DLD1 (cell line): ENCODE data around the gene AHNAK.
"Not testable (repeated sequence)": the region's sequence is repeated elsewhere in the genome, so short reads cannot be mapped to it uniquely, and the experiment has no call there.

Experiments used
- in situ Hi-C: cut with HindIII; loops from 2 replicates; pipeline ENCODE4 v1.10.0; 2017; ENCODE audit warnings: low sequenced_read_pairs

The AHNAK gene

GRCh38 chr11:62500650-62501030 is 46.0 kb downstream of the AHNAK start:
- in situ Hi-C loops, result no loop called here

DNA sequence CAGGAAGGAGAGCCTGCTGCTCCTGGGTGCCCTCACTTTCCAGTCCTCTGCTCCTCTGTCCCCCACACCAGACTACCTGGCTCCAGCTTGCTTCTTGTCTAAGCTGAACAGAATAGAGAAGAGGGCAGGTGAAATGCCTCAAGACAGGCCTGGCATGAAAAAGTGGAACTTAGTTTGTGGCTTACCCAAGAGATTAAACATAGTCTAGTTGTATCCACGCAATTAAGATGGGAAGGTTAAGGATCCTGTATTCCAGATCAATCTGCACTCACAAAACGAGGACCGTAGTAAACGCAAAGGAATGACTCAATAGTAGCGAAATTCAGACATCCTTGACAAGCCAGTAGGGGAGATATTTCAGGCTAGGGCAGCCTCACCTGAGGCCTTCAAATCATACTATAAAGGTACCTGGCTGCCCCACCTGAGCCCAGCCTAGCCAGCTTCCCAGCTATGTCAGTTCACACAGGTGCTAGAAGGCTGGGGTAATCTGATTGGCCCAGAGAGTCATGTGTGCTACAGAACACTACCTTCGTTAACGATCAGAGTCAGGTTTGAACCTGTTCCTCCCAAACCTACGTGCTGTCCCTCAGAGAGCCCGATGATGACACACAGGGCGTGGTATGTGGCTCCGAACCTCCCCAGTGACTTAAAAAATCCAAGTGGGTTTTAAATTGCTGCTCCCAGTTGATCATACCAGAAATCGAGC is 46.5 kb downstream of the AHNAK start:
- in situ Hi-C loops, result no loop called here

DNA sequence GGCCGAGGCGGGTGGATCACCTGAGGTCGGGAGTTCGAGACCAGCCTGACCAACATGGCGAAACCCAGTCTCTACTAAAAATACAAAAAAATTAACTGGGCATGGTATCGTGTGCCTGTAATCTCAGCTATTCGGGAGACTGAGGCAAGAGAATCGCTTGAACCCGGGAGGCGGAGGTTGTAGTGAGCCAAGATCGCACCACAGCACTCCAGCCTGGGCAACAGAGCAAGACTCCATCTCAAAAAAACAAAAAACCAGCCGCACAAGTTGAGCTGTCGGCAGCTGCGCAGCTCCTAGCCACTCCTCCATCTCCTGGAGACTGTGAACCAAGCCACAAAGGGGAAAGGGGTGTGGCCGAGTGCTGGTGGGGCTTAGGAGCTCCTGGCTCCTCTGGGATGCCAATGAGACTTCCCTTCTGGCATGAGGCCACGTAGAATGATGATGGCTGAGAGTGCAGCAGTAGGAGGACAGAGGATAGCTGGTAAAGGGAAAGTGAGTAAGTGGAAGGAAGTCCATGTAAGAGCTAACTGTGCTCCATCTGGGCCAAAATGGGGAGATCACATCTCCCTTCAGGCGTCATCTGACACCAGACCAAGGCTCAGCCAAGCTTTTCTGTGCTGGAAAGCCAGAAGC is 47.2 kb downstream of the AHNAK start:
- in situ Hi-C loops, result not testable (repeated sequence)

- in situ Hi-C loops, result no loop called here
Measured at GRCh38 chr11:62498492-62499286, 47.9 kb downstream of the AHNAK start.

DNA sequence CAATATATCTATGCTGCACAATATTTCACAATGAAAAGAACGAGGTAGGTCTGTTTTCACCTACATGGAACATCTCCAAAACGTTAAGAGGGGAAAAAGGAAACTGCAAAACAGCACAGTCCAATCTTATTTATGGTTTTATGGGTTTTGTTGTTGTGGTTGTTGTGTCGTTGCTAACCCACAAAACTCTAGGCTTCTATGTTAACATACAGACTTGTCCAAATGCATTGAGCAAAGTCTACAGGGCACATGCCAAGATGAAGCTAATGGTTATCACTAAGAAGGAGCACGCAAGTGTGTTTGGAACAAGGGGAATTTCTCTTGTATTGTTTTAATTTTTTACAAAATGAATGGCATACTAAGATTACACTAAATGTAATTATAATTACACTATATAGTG is 48.6 kb downstream of the AHNAK start:
- in situ Hi-C loops, result no loop called here

DNA sequence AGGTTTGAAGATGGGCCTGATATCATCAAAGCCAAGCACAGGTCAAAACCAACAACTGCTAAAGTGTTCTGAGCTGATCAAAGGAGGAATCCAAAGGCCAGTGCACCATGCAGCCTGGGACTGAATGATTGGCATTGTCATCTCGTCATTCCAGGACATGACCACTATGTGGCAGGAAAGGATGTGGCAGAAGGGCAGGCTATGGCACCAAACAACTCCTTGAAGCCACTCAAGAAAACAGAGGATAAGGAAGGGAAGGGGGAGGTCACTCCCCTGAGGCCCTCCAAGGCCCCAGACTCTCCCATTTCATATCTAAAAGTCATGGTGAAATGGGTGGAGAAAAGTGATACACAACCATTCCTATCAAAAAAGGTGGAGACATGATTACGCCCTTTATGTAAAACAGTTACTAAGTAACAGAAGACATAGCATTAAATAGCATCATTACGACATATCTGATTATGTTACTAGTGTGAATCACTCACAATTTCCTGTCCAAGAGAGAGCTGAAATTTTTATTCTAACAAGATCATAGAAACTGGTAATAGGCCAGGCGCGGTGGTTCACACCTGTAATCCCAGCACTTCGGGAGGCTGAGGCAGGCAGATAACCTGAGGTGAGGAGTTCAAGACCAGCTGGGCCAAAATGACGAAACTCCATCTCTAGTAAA is 49.3 kb downstream of the AHNAK start:
- in situ Hi-C loops, result no loop called here

DNA sequence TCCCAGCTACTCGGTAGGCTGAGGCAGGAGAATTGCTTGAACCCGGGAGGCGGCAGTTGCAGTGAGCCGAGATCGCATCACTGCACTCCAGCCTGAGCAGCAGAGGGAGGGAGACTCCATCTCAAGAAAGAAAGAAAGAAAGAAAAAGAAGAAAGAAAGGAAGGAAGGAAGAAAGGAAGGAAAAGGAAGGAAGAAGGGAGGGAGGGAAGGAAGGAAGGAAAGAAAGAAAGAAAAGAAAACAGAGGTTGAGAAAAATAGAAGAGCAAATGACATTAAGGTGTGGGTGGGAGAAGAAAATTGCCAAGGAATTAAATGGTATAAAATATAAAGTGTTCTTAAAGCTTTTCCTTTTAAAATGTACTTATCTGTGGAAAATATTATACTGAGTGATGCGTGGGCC is 49.9 kb downstream of the AHNAK start:
- in situ Hi-C loops, result no loop called here

GRCh38 chr11:62494246-62494645 is 52.4 kb downstream of the AHNAK start:
- in situ Hi-C loops, result no loop called here

GRCh38 chr11:62493801-62494200 is 52.8 kb downstream of the AHNAK start:
- in situ Hi-C loops, result no loop called here

DNA sequence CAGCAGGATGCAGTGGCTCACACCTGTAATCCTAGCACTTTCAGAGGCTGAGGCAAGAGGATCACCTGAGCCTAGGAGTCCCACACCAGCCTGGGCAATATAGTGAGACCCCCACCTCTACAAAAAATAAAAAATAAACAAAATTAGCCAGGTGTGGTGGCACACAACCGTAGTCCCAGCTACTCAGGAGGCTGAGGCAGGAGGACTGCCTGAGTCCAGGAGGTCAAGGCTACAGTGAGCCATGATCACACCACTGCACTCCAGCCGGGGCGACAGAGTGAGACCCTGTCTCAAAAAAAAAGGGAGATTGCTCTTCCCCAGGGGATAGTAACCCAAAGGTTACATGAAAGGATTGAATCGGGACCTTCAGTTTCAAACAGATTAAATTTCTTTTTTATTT is 54.0 kb downstream of the AHNAK start:
- in situ Hi-C loops, result no loop called here

- in situ Hi-C loops, result no loop called here
Measured at GRCh38 chr11:62491571-62492329, 54.9 kb downstream of the AHNAK start.

- in situ Hi-C loops, result no loop called here
Measured at GRCh38 chr11:62489204-62489603, 57.4 kb downstream of the AHNAK start.

DNA sequence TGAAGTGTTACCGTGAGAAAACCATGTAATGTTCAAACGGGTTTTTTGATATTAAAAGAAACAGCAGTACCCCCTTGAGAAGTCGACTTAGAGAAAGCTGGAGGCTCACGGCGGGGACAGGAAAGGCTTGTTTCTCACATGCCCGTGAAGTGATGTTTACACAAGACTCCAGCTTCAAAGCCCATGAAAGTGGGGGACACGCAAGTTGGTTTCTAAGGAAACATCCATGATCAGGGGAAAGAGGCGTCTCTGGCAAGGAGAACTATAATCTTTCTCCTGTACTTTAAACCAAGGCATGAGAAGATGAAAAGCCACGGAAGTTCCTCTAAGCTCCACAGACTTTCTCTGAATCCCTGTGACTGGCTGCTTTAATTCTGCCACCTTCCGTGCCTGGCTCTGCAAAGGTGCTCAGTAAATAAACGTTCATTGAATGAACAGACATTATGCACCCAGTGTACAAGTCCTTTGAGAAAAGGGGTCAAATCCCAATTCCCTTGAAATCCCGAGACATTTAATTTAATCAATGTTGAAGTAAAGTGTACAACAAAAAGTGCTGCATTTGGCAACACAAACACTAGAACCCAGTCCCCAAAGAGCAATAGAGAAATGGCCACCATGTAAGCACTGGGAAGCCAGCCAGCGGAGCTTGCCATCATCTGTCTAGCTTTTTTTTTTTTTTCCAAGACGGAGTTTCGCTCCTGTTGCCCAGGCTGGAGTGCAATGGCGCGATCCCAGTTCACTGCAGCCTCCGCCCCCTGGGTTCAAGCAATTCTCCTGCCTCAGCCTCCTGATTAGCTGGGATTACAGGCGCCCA is 58.7 kb downstream of the AHNAK start:
- in situ Hi-C loops, result no loop called here

DNA sequence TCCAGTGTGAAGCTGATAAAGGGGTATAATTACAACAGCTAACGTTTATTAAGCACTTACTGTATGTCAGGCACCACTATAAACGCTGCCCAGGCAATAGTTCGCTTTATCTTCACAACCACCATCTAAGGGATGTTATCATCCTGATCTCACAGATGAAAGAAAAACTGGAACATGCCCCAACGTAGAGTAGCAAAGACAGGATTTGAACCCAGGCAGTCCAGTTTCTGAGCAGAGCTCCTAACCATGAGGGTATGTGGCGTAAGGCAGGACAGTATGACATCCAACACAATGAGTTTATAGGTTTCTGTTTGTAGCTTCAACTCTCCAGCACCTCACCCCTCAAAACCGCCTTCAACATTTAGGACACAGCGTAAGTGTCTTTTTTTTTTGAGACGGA is 59.5 kb downstream of the AHNAK start:
- in situ Hi-C loops, result no loop called here

DNA sequence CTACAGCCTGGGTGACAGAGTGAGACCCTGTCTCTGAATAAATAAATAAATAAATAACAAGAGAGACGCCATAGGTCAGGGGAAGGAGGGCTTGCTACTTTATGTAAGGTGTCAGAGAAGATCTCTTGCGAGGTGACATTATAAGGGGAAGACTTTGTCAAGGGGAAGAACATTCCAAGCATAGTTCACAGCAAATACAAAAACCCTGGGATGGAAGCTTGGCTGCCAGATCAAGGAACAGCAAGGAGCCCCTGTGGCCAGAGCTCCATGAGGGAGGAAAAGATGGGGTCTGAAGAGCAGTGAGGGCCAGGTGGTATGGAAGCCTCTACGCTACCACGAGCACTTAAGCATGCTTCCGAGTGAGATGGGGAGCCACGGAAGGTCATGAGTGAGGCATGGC is 62.3 kb downstream of the AHNAK start:
- in situ Hi-C loops, result no loop called here

DNA sequence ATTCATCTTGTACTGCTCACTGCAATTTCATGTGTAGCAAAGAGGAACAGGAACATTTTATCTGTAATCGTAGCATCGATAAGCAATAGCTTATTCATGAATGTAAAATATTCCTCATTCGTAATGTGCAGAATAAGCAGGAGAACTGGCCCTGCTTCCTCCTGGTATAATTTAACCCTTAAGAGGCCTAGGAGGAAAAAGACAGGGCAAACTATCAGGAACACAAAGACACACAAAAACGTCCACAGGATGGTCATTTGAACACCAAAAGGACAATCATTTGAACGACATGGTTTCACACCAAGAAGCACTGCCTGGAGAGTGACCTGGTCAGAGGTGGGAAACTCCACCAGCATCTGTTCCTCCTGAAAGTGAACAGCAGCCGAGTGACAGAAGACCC is 63.9 kb downstream of the AHNAK start:
- in situ Hi-C loops, result no loop called here

DNA sequence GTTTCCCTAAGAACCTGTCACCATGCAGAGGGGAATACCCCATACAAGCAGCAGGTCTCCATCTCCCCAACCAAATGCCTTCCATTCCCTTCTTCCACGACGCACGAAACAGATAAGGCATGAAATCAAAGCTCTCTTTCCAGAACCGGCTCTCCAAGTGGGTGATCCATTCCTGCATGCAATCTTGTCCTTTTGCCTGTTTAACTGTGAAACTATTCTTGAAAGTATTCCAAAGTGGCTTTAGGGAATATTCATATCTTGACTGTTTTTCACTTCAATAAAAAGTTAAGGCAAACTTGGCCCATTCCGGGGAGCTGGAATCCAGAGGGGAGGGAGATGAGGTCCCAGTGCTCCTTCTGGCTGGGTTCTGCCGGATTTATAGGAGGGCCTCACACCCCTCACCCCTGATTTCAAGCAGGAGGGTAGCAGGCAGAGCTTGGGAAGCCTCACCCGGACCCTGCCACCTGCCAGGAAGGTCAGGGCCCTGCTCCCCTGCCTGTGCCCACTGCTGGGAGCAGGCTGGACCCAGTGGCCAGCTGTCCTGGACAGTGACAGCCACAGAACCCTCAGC is 66.9 kb downstream of the AHNAK start:
- in situ Hi-C loops, result no loop called here

DNA sequence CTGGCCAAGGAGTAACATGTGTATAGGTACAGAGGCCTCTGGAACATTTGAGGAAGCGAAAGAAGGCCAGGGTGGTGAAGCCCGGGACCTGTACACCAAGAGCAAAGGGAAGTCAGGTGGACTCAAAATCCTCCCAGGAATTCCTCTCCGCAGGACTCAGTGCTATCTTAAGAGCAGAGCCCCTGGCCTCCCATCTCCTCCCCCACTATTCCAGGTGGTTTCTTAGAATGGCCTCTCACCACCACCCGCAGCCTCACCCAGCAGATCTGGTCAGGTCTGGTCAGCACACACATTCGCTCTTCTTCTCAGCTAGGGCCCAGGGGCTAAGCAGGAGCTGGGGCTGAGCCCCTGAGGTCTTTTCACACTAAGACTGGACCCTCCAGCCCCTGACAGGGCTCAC is 68.7 kb downstream of the AHNAK start:
- in situ Hi-C loops, result no loop called here

GRCh38 chr11:62472063-62472884 is 74.3 kb downstream of the AHNAK start:
- in situ Hi-C loops, result no loop called here
